Activated CD8-positive, alpha-beta memory T cell treated with anti-CD3 and anti-CD28 coated beads for 24 hours (primary cell): ENCODE data around the gene CHRNB4.

ENCODE experiments used
- DNase-seq: peaks from one replicate; pipeline ENCODE4 v3.0.0-alpha.2; 2020

CHRNB4 gene

DNA sequence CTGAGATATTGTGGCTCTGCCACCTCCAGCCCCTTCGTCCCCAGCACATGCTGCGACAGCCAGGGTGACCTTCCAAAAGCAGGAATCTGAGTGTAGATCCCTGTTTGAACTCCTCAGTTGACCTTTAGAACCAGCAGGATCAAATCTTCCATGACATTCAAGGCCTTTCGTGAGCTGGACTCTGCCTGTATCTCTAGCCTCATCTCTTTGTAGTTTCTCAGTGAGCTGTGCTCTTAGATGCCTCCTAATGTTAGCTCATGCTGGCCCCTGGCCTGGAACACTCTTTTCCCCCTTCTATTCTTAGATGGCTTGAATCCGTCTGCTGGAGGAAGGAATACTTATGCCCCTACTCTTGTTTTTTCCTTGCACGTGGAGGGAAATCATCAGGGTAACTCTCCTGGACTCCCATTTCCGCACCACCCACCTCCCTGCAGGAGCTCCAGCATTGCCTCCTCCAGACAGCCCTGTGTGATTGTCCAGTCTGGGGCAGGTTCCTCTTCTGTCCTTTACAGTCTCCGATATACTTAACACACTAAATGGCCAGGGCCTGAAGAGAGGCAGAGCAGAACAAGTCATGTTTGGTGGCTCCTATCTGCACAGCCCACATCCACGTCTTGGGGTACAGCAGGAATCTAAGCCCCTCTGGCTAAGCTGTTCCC, 26.7 kb upstream of the CHRNB4 start:
- DNase-seq, result no peak

DNA sequence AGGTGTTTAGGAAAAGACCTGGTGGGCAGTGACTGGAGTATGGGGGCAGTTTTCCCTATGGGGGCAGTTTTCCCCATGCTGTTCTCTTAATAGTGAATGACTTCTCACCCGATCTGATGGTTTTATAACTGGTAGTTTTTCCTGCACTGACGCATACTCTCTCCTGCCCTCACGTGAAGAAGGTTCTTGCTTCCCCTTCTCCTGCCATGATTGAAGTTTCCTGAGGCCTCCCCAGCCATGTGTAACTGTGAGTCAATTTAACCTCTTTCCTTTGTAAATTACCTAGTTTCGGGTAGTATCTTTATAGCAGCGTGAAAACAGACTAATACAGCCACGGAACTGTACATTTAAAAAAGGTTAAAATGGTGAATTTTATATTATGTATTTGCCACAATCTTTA, 25.0 kb upstream of the CHRNB4 start:
- no peak for DNase-seq

DNA sequence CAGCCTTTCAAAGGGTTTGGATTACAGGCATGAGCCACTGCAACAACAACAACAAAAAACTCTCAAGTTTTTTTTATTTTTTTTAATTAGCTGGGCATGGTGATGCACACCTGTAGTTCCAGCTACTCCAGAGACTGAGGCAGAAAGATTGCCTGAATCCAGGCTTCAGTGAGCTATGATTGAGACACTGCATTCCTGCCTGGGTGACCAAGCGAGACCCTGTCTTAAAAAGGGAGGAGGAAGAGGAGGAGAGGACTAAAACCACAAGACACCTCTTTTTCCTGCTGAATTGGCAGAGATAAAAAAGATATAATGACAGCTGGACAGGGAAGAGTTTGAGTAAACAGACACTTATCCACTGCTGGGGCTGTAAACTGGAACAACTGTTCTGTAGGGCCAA, 22.7 kb upstream of the CHRNB4 start:
- DNase-seq, result no peak

DNA sequence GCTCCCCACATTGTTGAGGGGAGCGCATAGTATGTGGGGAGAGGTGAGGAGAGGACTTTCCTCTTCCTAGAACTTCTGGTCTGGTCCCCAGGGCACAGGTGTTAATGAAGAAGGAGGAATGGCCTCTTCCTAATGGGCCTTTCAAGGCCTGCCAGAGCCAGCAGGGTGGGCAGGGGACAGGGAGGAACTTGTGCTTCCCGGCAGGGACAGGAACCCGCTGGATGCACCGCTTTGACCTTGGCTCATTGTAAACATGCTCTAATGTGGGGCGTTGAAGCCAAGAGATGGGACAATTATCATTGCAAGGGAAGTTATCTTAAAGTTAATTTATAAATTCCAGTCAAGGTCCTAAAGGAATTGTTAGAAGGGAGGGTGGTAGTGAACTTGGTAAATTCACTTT, 21.0 kb upstream of the CHRNB4 start:
- no peak for DNase-seq

DNA sequence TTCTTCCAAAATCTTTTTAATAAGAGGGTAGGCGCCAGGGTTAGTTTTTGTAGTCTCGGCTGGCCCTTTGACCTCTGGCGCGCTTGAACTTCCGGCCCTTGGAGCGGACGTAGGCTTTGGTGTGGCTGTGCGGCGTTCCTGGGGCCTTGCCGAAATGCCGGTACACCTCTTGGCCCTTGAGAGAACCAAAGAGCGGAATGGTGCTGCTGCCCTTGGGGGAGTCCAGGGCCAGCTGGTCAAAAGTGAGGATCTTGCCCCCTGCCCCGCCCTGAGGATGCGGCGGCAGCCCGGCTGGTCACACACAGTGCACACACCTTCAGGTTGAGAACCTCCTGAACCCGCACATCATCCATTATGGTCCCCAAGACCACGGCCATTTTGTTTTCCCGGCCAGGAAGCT, 20.0 kb upstream of the CHRNB4 start:
- no peak for DNase-seq

DNA sequence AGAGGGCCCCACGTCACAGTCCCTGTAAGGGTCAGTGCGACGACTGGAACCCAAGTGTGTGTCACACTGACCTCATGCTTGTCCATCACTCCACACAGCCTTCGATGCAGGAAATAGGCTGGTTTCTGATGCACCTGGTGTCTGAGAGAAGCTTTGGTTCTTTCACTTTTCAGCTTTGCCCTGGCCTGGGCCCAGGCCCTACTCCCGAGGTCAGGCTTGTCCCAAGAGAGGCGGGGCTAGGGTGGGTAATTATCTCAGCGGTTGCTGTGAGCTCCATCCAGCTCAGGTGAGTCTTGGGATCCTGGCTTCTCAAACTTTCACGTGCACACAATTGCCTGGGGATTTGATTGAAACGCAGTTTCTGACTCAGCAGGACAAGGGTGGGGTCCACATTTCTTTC, 19.6 kb upstream of the CHRNB4 start:
- DNase-seq, result no peak

DNA sequence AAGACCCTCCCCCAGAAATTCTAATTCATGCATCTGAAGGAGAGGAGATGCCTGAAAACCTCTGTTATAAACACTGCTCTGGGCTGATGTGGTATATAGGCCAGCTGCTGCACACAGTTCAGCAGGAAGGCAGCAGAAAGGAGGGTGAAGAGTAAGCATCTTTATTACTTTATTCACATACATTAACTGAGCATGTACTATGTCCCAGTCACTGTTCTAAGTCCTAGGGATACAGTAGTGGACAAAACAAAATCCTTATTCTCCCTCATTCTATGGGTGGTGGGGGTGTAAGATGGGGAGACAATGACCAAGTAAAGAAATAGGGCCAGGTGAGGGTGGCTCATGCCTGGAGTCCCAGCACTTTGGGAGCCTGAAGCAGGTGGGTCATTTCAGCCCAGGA, 17.8 kb upstream of the CHRNB4 start:
- no peak for DNase-seq

DNA sequence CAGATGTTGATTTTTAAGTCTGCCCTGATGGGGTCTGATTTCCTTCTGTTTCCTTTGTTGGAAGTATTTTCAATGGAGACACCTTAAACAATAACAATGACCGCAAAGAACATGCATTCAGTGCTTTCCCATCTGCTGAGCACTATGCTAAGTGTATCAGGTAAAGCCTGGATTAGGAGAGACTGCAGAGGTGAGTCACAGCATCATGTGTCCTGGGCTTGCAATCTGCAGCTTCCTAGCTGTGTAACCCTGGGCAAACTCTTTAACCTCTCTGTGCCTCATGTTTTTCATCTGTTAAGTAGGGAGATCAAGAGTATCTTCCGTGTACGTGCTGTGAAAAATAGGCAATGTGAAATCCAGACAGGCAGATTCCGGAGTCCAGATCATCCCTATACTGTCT, 13.3 kb upstream of the CHRNB4 start:
- no peak for DNase-seq

DNA sequence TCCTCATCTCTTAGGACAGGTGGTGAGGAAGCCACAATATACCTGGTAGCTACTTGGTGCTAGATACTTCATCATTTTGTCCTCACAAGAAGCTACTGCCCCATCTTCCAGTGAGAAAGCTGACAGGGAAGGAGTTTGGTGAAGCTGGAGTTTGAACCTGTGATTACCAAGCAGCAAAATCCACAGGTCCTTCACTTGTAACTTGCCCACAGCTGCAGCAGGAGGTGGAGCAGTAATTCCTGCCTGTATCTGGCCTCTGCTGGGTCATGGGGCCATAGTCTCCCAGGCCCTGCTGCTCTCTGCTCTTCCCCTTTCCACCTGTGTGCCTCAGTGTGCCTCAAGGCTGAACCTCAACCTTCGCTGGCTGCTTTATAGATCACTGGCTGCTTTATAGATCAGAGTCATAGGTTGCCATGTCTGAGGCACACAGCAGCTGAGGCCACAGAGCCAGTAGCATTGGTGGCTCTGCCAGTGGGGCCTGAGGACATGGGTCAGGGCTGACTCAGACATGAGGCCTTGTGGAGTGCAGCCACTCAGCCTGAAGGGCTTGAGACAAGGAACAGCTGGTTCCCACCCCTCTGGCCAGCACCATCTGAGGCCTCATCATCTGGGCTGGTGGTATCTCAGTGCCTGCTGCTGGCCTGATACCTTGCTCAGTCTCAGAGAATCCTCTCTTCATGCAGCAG, 11.1 kb upstream of the CHRNB4 start:
- DNase-seq, result no peak

DNA sequence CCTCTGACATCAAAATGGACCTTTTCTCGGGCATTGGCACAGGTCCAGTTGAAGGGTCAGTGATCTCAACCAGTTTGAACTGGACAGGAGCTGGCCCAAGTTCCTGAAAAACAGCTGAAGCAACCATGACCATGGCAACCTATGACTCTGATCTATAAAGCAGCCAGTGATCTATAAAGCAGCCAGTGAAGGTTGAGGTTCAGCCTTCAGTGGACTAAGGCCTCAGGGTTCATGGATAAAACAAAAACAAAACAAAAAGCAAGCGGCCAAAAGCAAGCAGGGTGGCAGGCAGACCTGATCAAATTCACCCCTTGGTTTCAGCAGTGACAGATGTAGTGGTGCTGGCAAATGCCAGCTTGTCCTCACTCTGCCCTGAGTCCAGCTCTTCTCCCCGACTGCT, 10.0 kb upstream of the CHRNB4 start:
- no peak for DNase-seq

DNA sequence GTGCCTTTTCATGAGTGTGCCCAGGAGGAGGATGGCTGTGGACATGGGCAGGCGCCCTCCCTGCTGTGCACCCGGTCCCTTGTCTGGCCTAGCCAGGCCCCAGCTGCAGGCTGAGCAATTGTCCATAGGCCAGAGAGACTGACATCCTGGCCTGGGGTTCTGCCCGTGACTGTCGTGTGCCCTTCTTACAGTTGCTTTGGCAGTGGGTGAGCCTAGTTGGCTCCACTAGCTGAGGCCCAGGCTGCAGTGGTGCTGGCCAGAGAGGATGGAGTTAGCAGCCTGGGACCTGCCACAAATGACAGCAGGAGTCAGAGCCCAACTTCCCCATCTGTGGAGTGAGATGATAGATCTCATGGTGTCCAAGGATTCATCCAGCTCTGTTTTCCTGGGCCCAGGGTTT, 9.0 kb upstream of the CHRNB4 start:
- DNase-seq, result no peak

DNA sequence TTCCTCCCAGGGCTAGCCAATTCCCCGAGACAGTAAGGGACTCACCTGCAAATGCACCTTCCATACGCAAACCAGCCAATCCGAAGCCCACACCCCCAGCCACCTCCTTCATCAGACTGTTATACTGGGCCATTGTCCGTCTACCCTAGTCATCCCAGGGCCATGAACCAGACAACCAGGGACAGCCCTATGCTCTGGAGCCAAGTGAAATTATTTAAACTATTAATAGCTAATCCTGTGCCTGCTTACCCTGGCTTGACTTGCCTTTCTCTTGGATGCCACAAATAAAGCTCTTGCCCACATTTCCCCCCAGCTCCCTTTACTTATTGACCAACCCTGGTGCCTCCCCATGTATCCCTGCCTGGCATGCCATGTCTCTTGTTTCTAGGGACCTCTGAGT, 4.0 kb upstream of the CHRNB4 start:
- DNase-seq, result no peak

DNA sequence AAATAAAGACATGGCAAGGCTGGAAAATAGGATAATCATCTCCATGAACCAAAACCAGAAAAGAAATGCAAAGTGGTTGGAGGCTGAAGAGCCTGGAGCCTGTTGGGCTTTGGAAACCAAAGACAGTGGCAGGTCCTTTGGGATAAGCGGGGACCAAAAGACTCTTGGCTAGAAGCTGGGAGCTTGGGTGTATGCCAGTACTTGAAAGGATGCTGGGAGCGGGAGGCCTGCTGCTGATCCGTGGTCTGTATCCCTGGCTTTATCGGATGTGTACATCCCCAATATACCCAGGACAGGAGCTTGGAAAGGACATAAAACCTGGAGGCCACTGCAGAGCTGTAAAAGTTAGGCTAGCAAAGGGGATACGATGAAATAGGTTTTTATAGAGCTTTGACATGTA, 1.3 kb upstream of the CHRNB4 start:
- no peak for DNase-seq

DNA sequence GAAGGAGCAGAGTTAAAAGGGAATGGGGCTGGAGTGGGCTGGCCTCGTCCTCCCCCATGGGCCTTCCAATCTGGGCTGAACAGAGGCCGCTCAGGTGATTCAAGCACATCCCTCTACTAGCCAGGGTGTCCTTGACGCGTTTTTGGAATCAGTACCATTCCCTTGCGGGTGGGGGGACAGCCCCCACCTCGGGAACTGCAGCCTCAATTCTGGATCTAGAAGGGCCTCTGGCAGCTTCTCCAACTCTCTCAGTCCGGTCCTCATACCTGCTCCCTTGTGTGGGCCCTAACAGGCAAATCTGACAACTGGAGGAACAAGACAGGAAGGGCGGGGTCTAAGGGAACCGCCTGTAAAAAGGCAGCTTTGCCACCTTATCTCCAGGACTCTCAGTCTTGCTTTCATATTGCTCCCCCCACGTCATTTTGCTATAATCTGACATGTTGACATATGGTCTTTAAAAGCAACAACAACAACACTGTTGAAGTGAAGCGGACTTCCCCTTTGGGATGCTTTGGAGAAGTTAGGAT, 802 bp upstream of the CHRNB4 start:
- no peak for DNase-seq

DNA sequence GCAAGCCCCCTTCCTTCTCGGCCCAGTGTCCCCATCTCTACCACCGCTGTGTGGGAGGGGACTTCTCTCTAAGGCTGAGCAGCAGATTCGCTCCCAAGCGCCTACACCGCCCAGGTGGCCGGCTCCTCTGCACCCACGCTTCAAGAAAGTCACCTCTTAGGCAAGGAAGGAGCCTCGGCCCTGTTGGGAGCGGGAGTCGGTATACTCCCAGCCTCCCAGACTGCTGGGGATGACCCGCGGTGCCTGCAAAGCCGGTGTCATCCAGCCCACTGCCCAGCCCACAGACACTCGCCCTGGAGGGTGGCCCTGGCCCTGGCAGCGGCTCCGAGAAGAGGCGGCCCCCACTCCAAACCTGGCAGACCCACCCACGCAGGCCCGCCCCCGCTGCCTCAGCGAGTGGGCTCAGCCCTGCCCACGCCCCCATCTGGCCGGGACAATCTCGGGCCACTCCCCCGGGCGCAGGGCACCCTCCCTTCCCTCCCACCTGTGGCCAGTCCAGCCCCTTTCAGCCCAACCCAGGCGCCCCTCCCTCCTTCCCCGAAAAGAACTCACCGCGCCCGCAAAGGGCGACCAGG, 396 bp downstream of the CHRNB4 start:
- DNase-seq, result peak; percentile 62

DNA sequence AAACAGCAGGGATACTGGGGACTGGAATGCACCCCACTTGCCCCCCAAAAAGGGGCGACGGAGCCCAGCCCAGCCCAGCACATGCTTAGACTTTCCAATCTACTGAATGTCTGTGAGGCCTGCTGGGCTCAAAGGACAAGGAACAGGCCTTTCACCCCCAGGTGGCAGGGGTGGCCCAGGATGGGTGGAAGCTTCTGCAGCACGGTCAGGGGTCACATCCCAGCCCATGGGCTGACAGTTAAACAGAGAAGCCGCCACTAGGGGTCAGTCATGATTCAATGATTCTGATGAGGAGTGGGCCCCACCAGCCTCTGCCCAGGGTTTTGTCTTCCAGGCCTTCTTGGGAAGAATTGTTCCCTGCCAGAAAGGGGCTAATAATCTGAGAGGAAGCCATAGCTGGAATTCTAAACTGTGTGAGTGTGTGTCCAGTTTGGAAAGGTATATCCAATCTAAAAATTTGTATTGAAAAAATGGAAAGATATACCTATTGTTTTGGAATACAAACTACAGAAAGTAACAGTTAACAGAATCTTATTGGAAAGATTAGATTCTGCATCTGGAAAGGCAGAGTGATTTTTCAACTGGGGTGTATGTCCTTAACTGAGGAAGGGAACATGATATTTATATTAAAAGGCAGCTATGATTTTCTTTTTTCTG, 2.2 kb downstream of the CHRNB4 start:
- peak; percentile 75 for DNase-seq

DNA sequence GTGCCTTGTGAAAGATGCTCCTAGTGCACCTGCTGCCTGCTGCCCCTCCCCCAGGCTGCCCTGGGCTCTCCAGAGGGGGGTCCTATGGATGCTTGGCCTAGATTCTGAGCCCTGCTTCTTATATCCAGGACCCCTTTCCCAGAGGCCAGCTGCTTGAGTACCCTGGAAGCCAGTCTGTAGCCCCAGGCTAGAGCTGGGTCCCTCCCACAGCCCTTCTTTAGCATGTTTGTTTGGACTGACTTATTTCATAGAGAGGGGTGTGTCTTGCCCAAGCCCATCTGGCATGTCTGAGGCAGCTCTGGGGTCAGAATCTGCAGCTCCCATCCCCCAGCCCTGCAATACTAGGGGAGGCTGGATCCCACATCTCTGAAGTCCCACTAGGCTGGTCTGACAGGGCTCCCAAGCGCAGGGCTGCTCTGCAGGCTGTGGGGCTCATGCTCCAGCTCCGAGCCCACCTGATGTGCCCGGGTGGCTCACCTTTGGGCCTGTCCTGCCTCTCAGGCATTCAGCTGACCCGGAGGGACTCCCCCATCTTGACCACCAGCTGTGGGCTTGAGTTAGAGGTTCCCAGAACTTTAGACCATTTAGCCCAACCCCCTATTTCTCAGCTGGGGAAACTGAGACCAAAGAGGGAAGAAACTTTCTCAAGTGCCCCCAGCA, 3.1 kb downstream of the CHRNB4 start:
- no peak for DNase-seq

DNA sequence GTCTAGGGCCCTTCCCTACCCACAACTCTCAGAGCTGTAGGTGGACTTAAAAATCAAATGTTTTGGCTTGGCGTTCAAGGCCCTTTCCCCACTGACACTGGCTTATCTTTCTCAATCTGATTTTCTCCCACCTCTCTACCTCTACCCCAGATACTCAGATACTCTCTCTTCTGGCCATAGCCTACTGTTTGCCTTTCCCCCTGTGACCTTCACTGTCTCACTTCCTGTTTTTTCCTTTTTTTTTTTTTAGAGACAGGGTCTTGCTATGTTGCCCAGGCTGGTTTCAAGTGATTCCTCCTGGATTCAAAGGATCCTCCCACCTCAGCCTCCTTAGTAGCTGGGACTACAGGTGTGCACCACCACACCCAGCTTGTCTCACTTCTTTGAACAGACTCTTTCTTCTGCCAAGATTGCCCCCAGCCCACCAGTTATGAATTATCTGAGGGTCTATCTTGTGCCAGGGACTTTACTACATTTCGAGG, 4.6 kb downstream of the CHRNB4 start:
- DNase-seq, result no peak

DNA sequence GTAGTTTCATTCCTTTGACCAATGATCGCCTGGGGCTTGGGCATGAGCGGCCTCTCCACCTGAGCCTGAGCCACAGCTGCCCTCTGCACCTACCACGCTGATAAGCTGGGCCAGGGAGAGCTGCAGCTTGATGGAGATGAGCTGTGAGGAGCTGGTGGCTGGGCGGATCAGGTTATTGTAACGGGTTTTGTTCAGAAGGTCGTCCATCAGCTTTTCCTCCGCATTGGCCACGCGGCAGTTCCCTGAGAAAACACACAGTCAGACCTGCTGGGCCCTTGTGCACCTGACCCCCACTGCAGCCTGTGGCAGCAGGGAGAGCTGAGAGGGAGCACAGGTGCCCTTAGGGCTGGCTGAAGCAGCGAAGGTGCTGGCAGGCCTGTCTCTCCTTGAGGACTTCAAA, 5.7 kb downstream of the CHRNB4 start:
- DNase-seq, result no peak

DNA sequence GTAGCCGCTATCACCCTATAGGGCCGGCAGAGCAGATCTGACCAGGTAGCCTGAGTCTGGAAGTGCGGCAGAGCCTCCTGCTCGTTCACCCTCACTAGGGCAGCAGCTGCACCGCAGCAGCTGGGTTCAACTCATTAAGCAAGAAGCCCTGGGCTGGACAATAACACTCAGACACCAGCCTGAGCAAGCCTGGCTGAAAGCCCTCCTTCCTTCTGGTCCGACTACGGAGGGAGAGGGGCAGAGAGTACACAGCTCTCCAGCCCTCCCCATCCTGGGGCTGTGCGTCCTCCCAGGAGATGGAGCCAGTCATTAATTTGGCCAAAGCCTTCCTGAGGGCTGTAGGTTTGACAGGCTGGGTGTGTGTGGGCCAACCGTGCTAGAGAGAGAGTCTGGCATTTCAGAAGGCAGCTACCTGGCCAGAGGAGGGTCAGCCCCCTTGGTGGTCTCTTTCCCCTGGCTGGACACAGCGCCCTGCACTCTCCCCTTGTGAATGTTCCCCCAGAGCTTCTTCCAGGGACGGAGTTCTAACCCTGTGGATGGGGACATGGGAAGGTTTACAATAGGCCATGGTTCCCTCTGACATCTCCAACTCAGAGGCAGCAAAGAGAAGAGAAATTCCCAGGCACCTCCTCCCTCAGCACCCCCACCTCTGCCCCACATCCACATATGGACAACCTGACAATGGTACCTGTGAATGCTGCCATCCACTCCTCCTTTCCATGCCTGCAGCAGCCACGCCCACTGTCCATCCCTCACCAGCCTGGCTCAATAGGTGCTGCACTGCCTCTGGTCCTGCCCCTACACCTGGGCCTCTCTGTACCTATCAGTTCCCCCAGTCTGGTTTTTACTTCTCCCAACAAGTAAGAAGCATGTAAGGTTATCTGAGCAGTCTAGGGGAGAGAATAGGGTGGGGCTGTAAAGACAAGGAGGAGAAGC, 6.5 kb downstream of the CHRNB4 start:
- DNase-seq, result no peak

DNA sequence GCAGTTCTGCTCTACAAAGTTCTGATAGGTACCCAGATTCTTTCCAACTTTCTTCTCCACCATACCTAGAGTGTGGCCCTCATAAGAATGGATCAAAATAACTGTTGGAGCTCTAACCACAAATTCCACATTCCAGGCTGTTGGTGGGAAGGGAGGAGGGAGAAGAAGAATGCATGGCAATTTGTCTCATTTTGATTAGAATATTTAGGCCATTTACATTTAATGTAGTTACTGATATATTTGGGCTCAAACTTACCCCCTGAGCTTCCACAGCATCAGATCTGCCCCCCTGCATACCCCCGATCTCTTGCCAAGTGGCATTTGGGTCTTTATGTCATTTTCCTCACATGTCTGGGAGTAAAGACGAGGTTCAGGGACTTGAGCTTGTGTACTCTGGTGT, 7.7 kb downstream of the CHRNB4 start:
- no peak for DNase-seq
